Stimulated activated CD8-positive, alpha-beta memory T cell treated with anti-CD3 and anti-CD28 coated beads, Interleukin-4, amount 100 ng/mL, for 24 hours (primary cell): ENCODE measurements around the gene NEK10.

Experiments used
- DNase-seq: peaks from one replicate; pipeline ENCODE4 v3.0.0-alpha.2; 2020; ENCODE audit warnings: low read depth

Gene NEK10

GRCh38 chr3:27239951-27240350, 129.2 kb downstream of the NEK10 start:
- DNase-seq = no peak

- DNase-seq = no peak
These were observed 140.4 kb downstream of the NEK10 start for GRCh38 chr3:27228805-27229204.

GRCh38 chr3:27224197-27224596, 145.0 kb downstream of the NEK10 start:
- no peak for DNase-seq

GRCh38 chr3:27221264-27221932, 147.8 kb downstream of the NEK10 start:
- DNase-seq = no peak

- no peak for DNase-seq
These were observed 149.0 kb downstream of the NEK10 start for GRCh38 chr3:27220166-27220565.

GRCh38 chr3:27219127-27219845, 149.9 kb downstream of the NEK10 start:
- DNase-seq = no peak

GRCh38 chr3:27216955-27217552, 152.1 kb downstream of the NEK10 start:
- no peak for DNase-seq

- DNase-seq = no peak
These were observed 152.8 kb downstream of the NEK10 start for GRCh38 chr3:27216295-27216855.

GRCh38 chr3:27213450-27213849, 155.7 kb downstream of the NEK10 start:
- no peak for DNase-seq

- DNase-seq = no peak
These were observed 159.4 kb downstream of the NEK10 start for GRCh38 chr3:27209617-27210264.

GRCh38 chr3:27208961-27209616, 160.1 kb downstream of the NEK10 start:
- no peak for DNase-seq

GRCh38 chr3:27202959-27203358, 166.2 kb downstream of the NEK10 start:
- no peak for DNase-seq

GRCh38 chr3:27201492-27201891, 167.7 kb downstream of the NEK10 start:
- DNase-seq = no peak

- no peak for DNase-seq
These were observed 168.3 kb downstream of the NEK10 start for GRCh38 chr3:27200721-27201489.

GRCh38 chr3:27194861-27195483, 174.2 kb downstream of the NEK10 start:
- no peak for DNase-seq

- DNase-seq = no peak
These were observed 176.1 kb downstream of the NEK10 start for GRCh38 chr3:27193056-27193455.

- no peak for DNase-seq
These were observed 183.2 kb downstream of the NEK10 start for GRCh38 chr3:27186013-27186412.

GRCh38 chr3:27185231-27185989, 183.8 kb downstream of the NEK10 start:
- DNase-seq = no peak

- no peak for DNase-seq
These were observed 184.9 kb downstream of the NEK10 start for GRCh38 chr3:27184261-27184660.

- DNase-seq = no peak
These were observed 192.9 kb downstream of the NEK10 start for GRCh38 chr3:27176256-27176655.
